Measurements from ENCODE around the gene SERTAD1. TPM values are rescaled to one million over a fixed set of nuclear protein-coding genes. Genes with fewer than 3 reads are reported as not detected.

Gene SERTAD1
- total and polyA plus RNA-seq, 2 donors (not counting 1 experiment from before 2014, with no cell fraction given), result 11.9 to 59.4 TPM

- ChIA-PET POLR2A (no interaction called here), CTCF (no interaction called here)
- Histone ChIP-seq H3K9ac (ENCODE audit: low read length) (no peak overlapping the region), H2AFZ (ENCODE audit: insufficient read depth, low read depth, low read length, poor library complexity, severe bottlenecking) (no peak overlapping the region), H3K9me3 (ENCODE audit: control extremely low read depth in 1 of 3, control insufficient read depth in 2 of 3, insufficient read depth in 1 of 3, low read length in 2 of 3) (no peaks in the 10 kb centered on the region), H3K4me3 (ENCODE audit: control extremely low read depth in 1 of 5, extremely low read depth in 1 of 5, insufficient read depth in 1 of 5, low read depth in 2 of 5, low read length in 4 of 5) (no peak overlapping the region), H4K20me1 (ENCODE audit: control insufficient read depth, insufficient read depth, low read length, poor library complexity, severe bottlenecking) (no peaks in the 10 kb centered on the region), H3K4me1 (ENCODE audit: control insufficient read depth in 2 of 2, insufficient read depth in 2 of 2, low read length in 2 of 2) (no peaks in the 10 kb centered on the region), H3K79me2 (ENCODE audit: control insufficient read depth, insufficient read depth, low read length) (no peaks in the 10 kb centered on the region), H3K27ac (ENCODE audit: low read length in 2 of 2) (no peak overlapping the region), H3K4me2 (replicated peaks; ENCODE audit: low read depth, low read length, poor library complexity, severe bottlenecking) (no peak overlapping the region), H3K36me3 (replicated peaks in 1 of 2; ENCODE audit: control extremely low read depth in 1 of 2, control insufficient read depth in 1 of 2, extremely low read depth in 1 of 2, insufficient read depth in 2 of 2, low read length in 1 of 2) (no peaks in the 10 kb centered on the region), H3K27me3 (replicated peaks in 1 of 4; ENCODE audit: control extremely low read depth in 1 of 4, control insufficient read depth in 3 of 4, insufficient read depth in 4 of 4, low read length in 3 of 4) (peaks cover 0 to 3% (median 0%) of the 10 kb centered on the region in 4 experiments)
- no peak overlapping the region for H3K4me3 Mint-ChIP-seq
- TF ChIP-seq EZH2 (IDR thresholded peaks at IDR 0.05; ENCODE audit: borderline replicate concordance, insufficient read depth, low read depth, low read length, poor library complexity, severe bottlenecking) (no peak), CTCF (IDR thresholded peaks at IDR 0.05) (no peak)
- no peaks in the 10 kb centered on the region for H3K9me3 Mint-ChIP-seq (ENCODE audit: insufficient read depth)
- no peak for DNase-seq
- H3K27ac Mint-ChIP-seq, result no peak overlapping the region
- WGBS (ENCODE audit: insufficient coverage), result 83% methylated on average over 3 of the region's 3 CpGs
- no peaks in the 10 kb centered on the region for H3K4me1 Mint-ChIP-seq
- no peaks in the 10 kb centered on the region for H3K27me3 Mint-ChIP-seq
- no peak for ATAC-seq (ENCODE audit: low read depth)
- intact Hi-C loops (cut with micrococcal nuclease), result no loop called here
Measured at GRCh38 chr19:40388481-40388880, 37.3 kb downstream of the SERTAD1 start.

GRCh38 chr19:40387155-40387554 lies 38.6 kb downstream of the SERTAD1 start:
- H3K4me3 ChIP-seq (ENCODE audit: control extremely low read depth in 1 of 5, extremely low read depth in 1 of 5, insufficient read depth in 1 of 5, low read depth in 2 of 5, low read length in 4 of 5), result no peak overlapping the region
- H3K36me3 ChIP-seq (replicated peaks in 1 of 2; ENCODE audit: control extremely low read depth in 1 of 2, control insufficient read depth in 1 of 2, extremely low read depth in 1 of 2, insufficient read depth in 2 of 2, low read length in 1 of 2), result no peaks in the 10 kb centered on the region
- CTCF ChIA-PET, result no interaction called here
- no peak overlapping the region for H2AFZ ChIP-seq (ENCODE audit: insufficient read depth, low read depth, low read length, poor library complexity, severe bottlenecking)
- DNase-seq, result no peak
- POLR2A ChIA-PET, result no interaction called here
- no peaks in the 10 kb centered on the region for H4K20me1 ChIP-seq (ENCODE audit: control insufficient read depth, insufficient read depth, low read length, poor library complexity, severe bottlenecking)
- no peaks in the 10 kb centered on the region for H3K9me3 ChIP-seq (ENCODE audit: control extremely low read depth in 1 of 3, control insufficient read depth in 2 of 3, insufficient read depth in 1 of 3, low read length in 2 of 3)
- no peaks in the 10 kb centered on the region for H3K9me3 Mint-ChIP-seq (ENCODE audit: insufficient read depth)
- no peak for ATAC-seq (ENCODE audit: low read depth)
- TF ChIP-seq EZH2 (IDR thresholded peaks at IDR 0.05; ENCODE audit: borderline replicate concordance, insufficient read depth, low read depth, low read length, poor library complexity, severe bottlenecking), result no peak
- TF ChIP-seq CTCF (IDR thresholded peaks at IDR 0.05), result no peak
- 96% methylated on average over 10 of the region's 10 CpGs for WGBS (ENCODE audit: insufficient coverage)
- no peak overlapping the region for H3K4me3 Mint-ChIP-seq
- no peak overlapping the region for H3K9ac ChIP-seq (ENCODE audit: low read length)
- no peak overlapping the region for H3K27ac Mint-ChIP-seq
- H3K27me3 ChIP-seq (replicated peaks in 1 of 4; ENCODE audit: control extremely low read depth in 1 of 4, control insufficient read depth in 3 of 4, insufficient read depth in 4 of 4, low read length in 3 of 4), result peaks cover 0 to 3% (median 0%) of the 10 kb centered on the region in 4 experiments
- no peaks in the 10 kb centered on the region for H3K4me1 Mint-ChIP-seq
- no peaks in the 10 kb centered on the region for H3K27me3 Mint-ChIP-seq
- no peaks in the 10 kb centered on the region for H3K79me2 ChIP-seq (ENCODE audit: control insufficient read depth, insufficient read depth, low read length)
- intact Hi-C loops (cut with micrococcal nuclease), result no loop called here
- no peaks in the 10 kb centered on the region for H3K4me1 ChIP-seq (ENCODE audit: control insufficient read depth in 2 of 2, insufficient read depth in 2 of 2, low read length in 2 of 2)
- no peak overlapping the region for H3K4me2 ChIP-seq (replicated peaks; ENCODE audit: low read depth, low read length, poor library complexity, severe bottlenecking)
- no peak overlapping the region for H3K27ac ChIP-seq (ENCODE audit: low read length in 2 of 2)
